Endothelial cell of umbilical vein (primary cell): ENCODE measurements around the gene OTOS. TPM values are rescaled to one million over a fixed set of nuclear protein-coding genes. Genes with fewer than 3 reads are reported as not detected.

ENCODE experiments used
- BruUV-seq: library from RNA; stranded (reverse); fragments of 400-500 nt; replicated peaks from 2 replicates; lab custom pipeline; 2021; lab: Mats Ljungman, UMichigan
- CTCF ChIA-PET: fragments of 300-600, 350-600 bp; sonication (Branson Sonifier 250); formaldehyde crosslinking; loops from one replicate; lab custom pipeline; 2021; ENCODE audit warnings: antibody characterized with exemption, inconsistent platforms; lab: Charles Lee
- POLR2A ChIA-PET: fragments of 300-600, 350-600 bp; sonication (Branson Sonifier 250); formaldehyde crosslinking; loops from one replicate; lab custom pipeline; 2021; ENCODE audit warnings: antibody characterized with exemption, inconsistent platforms; lab: Charles Lee
- DNase-seq: peaks from one replicate; pipeline ENCODE4 v3.0.0-alpha.2; 2011; ENCODE audit warnings: low read depth, low spot score
- FAIRE-seq: peaks from 2 replicates; lab custom pipeline; 2011; peaks lifted over from hg19 to GRCh38; lab: Jason Lieb, UNC
- H2AFZ ChIP-seq: 2 replicates; pipeline ENCODE4 v1.6.0; 2012; ENCODE audit warnings: low read depth, low read length, control low read depth, inconsistent platforms
- H3K27ac ChIP-seq: 2 replicates; pipeline ENCODE4 v1.5.1; 2011; ENCODE audit warnings: low read depth, mild to moderate bottlenecking, control low read depth, low read length, moderate library complexity; ENCODE audit not compliant: insufficient read depth
- H3K27me3 ChIP-seq, 2 experiments: 2 replicates each; pipeline versions ENCODE4 v1.6.0 to v1.6.1; 2011; ENCODE audit warnings: low read length in 2 of 2, mixed read lengths in 1 of 2; ENCODE audit not compliant: control insufficient read depth in 2 of 2, insufficient read depth in 2 of 2
- H3K36me3 ChIP-seq, 2 experiments: 2 replicates in 1 of 2; 3 replicates in 1 of 2; pipeline ENCODE4 v1.5.1; 2011; ENCODE audit warnings: low read length in 2 of 2, mild to moderate bottlenecking in 1 of 2, moderate library complexity in 1 of 2; ENCODE audit not compliant: control insufficient read depth in 2 of 2, insufficient read depth in 2 of 2; ENCODE audit errors: extremely low read depth in 1 of 2
- H3K4me1 ChIP-seq: 3 replicates; pipeline ENCODE4 v1.5.1; 2011; ENCODE audit warnings: mild to moderate bottlenecking, low read length; ENCODE audit not compliant: control insufficient read depth, insufficient read depth; ENCODE audit errors: extremely low read depth
- H3K4me2 ChIP-seq: 2 replicates; pipeline ENCODE4 v1.6.1; 2011; ENCODE audit warnings: low read length, control low read depth, mixed read lengths; ENCODE audit not compliant: insufficient read depth
- H3K4me3 ChIP-seq, 3 experiments: fragments of 200-600 bp in 1 of 3; sonication (generic), shearing (Covaris generic) in 1 of 3; replicated peaks in 1 of 3; 2 replicates each; pipeline ENCODE4 v1.5.1; 2011 to 2016; ENCODE audit warnings: control low read depth in 3 of 3, low read length in 3 of 3, mild to moderate bottlenecking in 2 of 3, inconsistent platforms in 1 of 3, low read depth in 1 of 3, moderate library complexity in 1 of 3; ENCODE audit not compliant: insufficient read depth in 1 of 3
- H3K79me2 ChIP-seq: 2 replicates; pipeline ENCODE4 v1.6.0; 2012; ENCODE audit warnings: low read length, inconsistent platforms; ENCODE audit not compliant: control insufficient read depth, insufficient read depth
- H3K9ac ChIP-seq: replicated peaks from 2 replicates; pipeline ENCODE3; 2011; ENCODE audit warnings: low read length, control low read depth; ENCODE audit not compliant: insufficient read depth; ENCODE audit errors: extremely low read depth
- H3K9me1 ChIP-seq: replicated peaks from 3 replicates; pipeline ENCODE4 v1.6.0; 2011; ENCODE audit warnings: mild to moderate bottlenecking, low read length; ENCODE audit not compliant: control insufficient read depth, insufficient read depth; ENCODE audit errors: extremely low read depth
- H3K9me3 ChIP-seq: replicated peaks from 2 replicates; pipeline ENCODE4 v1.5.1; 2012; ENCODE audit warnings: low read length, inconsistent platforms; ENCODE audit not compliant: control insufficient read depth, insufficient read depth
- H4K20me1 ChIP-seq: replicated peaks from 2 replicates; pipeline ENCODE3; 2011; ENCODE audit warnings: mild to moderate bottlenecking, low read length; ENCODE audit not compliant: control insufficient read depth, insufficient read depth; ENCODE audit errors: extremely low read depth
- EZH2 ChIP-seq: IDR thresholded peaks from 2 replicates; pipeline ENCODE4 v1.6.1; 2012; ENCODE audit warnings: borderline replicate concordance, low read depth, mild to moderate bottlenecking, moderate library complexity, low read length, inconsistent platforms; ENCODE audit not compliant: severe bottlenecking
- FOS ChIP-seq: IDR thresholded peaks from 2 replicates; pipeline ENCODE4 v1.6.1; 2011; ENCODE audit warnings: mild to moderate bottlenecking, low read length, moderate library complexity, borderline replicate concordance; ENCODE audit not compliant: insufficient read depth
- GATA2 ChIP-seq: IDR thresholded peaks from 2 replicates; pipeline ENCODE4 v1.7.0; 2011; ENCODE audit warnings: low read depth, mild to moderate bottlenecking, moderate library complexity, mixed read lengths, low read length; ENCODE audit not compliant: insufficient read length, insufficient read depth
- JUN ChIP-seq: IDR thresholded peaks from 2 replicates; pipeline ENCODE4 v1.6.1; 2011; ENCODE audit warnings: borderline replicate concordance, low read depth; ENCODE audit not compliant: insufficient read length, insufficient read depth
- MYC ChIP-seq: IDR thresholded peaks from one replicate; pipeline ENCODE4 v1.6.1; 2011; ENCODE audit warnings: mild to moderate bottlenecking, low read depth, low read length
- POLR2A ChIP-seq: IDR thresholded peaks from 2 replicates; pipeline ENCODE4 v1.6.1; 2012; ENCODE audit warnings: low read depth, mild to moderate bottlenecking, control low read depth, low read length
- POLR2AphosphoS5 ChIP-seq: IDR thresholded peaks from 2 replicates; pipeline ENCODE4 v1.6.1; 2012; ENCODE audit warnings: low read depth, mild to moderate bottlenecking, control low read depth, low read length, moderate library complexity; ENCODE audit not compliant: insufficient read depth
- dilution Hi-C: fragments of 300-500 bp; cut with MboI; formaldehyde crosslinking; loops from one replicate; pipeline ENCODE4 v1.15.0; 2019; ENCODE audit warnings: low sequenced_read_pairs; ENCODE audit not compliant: extremely low pct_ligation_motif_present
- intact Hi-C: fragments of 100-400 bp; cut with micrococcal nuclease; formaldehyde crosslinking; loops from one replicate; pipeline ENCODE4 v1.10.0; 2022
- polyA plus RNA-seq, 4 experiments: library from polyadenylated mRNA; depleted of rRNA in 3 of 4; stranded (reverse) in 3 of 4; unstranded in 1 of 4; fragments of >200 nt; gene quantifications; 2 replicates each; pipeline versions ENCODE4 v1.2.1 to v1.2.3, GENCODE V29; 2011 to 2012; ENCODE audit warnings: missing spikeins in 1 of 4
- total RNA-seq: library from RNA; stranded (reverse); gene quantifications from 2 replicates; pipeline ENCODE4 v1.2.3, GENCODE V29; 2021
- TF ChIP-seq, protein P1 (sequence below): IDR thresholded peaks from 2 replicates; pipeline ENCODE4 v1.6.1; 2011; ENCODE audit not compliant: insufficient read depth, insufficient read length
- TF ChIP-seq, protein P2 (sequence below), 2 donors: IDR thresholded peaks; 1 replicate in 1 of 2; 2 replicates in 1 of 2; pipeline ENCODE4 v1.5.1; 2011; ENCODE audit warnings: low read length in 2 of 2, mild to moderate bottlenecking in 2 of 2, moderate library complexity in 2 of 2, control low read depth in 1 of 2, inconsistent platforms in 1 of 2, low read depth in 1 of 2; ENCODE audit not compliant: insufficient read depth in 1 of 2; ENCODE audit errors: extremely low read depth in 1 of 2

Gene OTOS
- total and polyA plus RNA-seq, 2 donors (not counting 3 experiments of a cell fraction or from before 2014, with no cell fraction given): not detected

DNA sequence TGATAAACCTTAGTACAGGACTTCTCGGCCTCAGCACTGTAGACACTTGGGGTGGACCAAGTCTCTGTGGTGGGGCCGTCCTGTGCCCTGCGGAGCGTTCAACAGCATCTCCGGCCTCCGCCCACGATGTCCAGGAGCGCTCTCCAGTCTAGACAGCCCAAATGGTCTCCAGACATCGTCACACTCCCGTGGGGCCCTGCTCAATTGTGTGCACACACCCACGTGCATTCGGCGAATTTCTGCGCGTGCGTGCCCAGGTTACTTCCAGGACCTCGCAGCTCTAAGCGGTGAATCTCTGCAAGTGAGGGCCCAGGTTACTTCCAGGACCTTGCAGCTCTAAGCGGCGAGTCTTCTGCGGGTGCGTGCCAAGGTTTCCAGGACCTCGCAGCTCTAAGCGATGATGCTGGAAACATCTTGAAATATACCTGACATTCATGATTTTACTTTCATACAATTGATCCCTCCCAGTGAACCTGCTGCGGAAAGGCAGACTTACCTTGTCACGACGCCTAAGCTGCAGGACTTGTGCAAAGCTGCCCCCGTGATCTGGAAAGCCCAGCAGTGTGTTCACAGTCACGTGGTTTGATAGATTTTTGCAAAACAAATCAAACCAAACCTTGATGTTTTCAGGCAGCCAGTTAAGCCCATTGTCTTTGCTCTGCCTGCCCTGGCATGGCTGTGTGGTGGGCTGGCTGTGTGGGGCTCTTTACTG is 16.1 kb upstream of the OTOS start:
- H3K36me3 ChIP-seq: no peaks in the 10 kb centered on the region
- H3K27me3 ChIP-seq: no peaks in the 10 kb centered on the region
- DNase-seq (no peak), FAIRE-seq (no peak)
- no peaks in the 10 kb centered on the region for H3K9me3 ChIP-seq
- H3K9ac ChIP-seq: no peak overlapping the region
- no peak overlapping the region for H3K4me2 ChIP-seq
- no peak for TF ChIP-seq POLR2A
- TF ChIP-seq, protein P1, sequence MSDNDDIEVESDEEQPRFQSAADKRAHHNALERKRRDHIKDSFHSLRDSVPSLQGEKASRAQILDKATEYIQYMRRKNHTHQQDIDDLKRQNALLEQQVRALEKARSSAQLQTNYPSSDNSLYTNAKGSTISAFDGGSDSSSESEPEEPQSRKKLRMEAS: no peak
- no peak for TF ChIP-seq EZH2
- TF ChIP-seq FOS: no peak
- no peak for TF ChIP-seq JUN
- no peak for TF ChIP-seq MYC
- TF ChIP-seq, protein P2, sequence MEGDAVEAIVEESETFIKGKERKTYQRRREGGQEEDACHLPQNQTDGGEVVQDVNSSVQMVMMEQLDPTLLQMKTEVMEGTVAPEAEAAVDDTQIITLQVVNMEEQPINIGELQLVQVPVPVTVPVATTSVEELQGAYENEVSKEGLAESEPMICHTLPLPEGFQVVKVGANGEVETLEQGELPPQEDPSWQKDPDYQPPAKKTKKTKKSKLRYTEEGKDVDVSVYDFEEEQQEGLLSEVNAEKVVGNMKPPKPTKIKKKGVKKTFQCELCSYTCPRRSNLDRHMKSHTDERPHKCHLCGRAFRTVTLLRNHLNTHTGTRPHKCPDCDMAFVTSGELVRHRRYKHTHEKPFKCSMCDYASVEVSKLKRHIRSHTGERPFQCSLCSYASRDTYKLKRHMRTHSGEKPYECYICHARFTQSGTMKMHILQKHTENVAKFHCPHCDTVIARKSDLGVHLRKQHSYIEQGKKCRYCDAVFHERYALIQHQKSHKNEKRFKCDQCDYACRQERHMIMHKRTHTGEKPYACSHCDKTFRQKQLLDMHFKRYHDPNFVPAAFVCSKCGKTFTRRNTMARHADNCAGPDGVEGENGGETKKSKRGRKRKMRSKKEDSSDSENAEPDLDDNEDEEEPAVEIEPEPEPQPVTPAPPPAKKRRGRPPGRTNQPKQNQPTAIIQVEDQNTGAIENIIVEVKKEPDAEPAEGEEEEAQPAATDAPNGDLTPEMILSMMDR (IDR thresholded peaks at IDR 0.05; ENCODE audit: extremely low read depth in 1 of 2, insufficient read depth in 1 of 2, low read depth in 1 of 2, low read length in 2 of 2): no peak
- no peak for TF ChIP-seq POLR2AphosphoS5
- TF ChIP-seq GATA2: no peak
- no peaks in the 10 kb centered on the region for H3K4me1 ChIP-seq
- dilution Hi-C loops (no loop called here), intact Hi-C loops (no loop called here)
- ChIA-PET POLR2A (no interaction called here), CTCF (no interaction called here)
- H4K20me1 ChIP-seq: no peaks in the 10 kb centered on the region
- H3K9me1 ChIP-seq: no peaks in the 10 kb centered on the region
- H3K27ac ChIP-seq: no peak overlapping the region
- BruUV-seq: no TSS peak
- no peak overlapping the region for H2AFZ ChIP-seq
- no peaks in the 10 kb centered on the region for H3K79me2 ChIP-seq
- no peak overlapping the region for H3K4me3 ChIP-seq
